Measurements from ENCODE around the gene DLGAP1.
A peak's percentile ranks its signal among the peaks of the same experiment; 100 is the strongest.
"Not testable (repeated sequence)": the region's sequence is repeated elsewhere in the genome, so short reads cannot be mapped to it uniquely, and the experiment has no call there.

The DLGAP1 gene

DNA sequence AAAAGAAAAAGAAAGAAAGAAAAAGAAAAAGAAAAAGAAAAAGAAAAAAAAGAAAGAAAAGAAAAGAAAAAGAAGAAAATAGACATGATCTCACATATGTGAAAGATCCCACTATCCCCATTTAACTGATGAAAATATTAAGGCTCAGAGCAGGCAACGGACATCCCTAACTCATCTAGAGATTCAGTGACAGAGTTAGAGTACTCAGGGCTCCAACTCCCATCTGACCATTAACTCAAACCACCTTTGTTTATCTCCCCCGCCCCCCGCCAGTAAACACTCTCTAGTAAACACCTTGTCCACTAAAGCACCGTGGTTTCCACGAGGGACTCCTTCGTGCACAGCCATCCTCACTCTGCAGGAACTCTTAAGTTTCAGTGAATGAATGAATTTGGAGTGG lies 862.2 kb downstream of the DLGAP1 start:
- TF ChIP-seq, protein P1, sequence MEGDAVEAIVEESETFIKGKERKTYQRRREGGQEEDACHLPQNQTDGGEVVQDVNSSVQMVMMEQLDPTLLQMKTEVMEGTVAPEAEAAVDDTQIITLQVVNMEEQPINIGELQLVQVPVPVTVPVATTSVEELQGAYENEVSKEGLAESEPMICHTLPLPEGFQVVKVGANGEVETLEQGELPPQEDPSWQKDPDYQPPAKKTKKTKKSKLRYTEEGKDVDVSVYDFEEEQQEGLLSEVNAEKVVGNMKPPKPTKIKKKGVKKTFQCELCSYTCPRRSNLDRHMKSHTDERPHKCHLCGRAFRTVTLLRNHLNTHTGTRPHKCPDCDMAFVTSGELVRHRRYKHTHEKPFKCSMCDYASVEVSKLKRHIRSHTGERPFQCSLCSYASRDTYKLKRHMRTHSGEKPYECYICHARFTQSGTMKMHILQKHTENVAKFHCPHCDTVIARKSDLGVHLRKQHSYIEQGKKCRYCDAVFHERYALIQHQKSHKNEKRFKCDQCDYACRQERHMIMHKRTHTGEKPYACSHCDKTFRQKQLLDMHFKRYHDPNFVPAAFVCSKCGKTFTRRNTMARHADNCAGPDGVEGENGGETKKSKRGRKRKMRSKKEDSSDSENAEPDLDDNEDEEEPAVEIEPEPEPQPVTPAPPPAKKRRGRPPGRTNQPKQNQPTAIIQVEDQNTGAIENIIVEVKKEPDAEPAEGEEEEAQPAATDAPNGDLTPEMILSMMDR (IDR thresholded peaks at IDR 0.05; ENCODE audit: borderline replicate concordance, insufficient read depth, low read depth, low read length) = no peak
- no peak overlapping the region for H3K4me3 ChIP-seq (ENCODE audit: low read depth, low read length)

GRCh38 chr18:3590096-3590630 lies 864.9 kb downstream of the DLGAP1 start:
- no peak overlapping the region for H3K4me3 ChIP-seq (ENCODE audit: low read depth, low read length)
- TF ChIP-seq, protein P1 (IDR thresholded peaks at IDR 0.05; ENCODE audit: borderline replicate concordance, insufficient read depth, low read depth, low read length) = no peak

GRCh38 chr18:3585656-3586509 lies 869.2 kb downstream of the DLGAP1 start:
- TF ChIP-seq, protein P1 (IDR thresholded peaks at IDR 0.05; ENCODE audit: borderline replicate concordance, insufficient read depth, low read depth, low read length) = peak; percentile 77
- H3K4me3 ChIP-seq (ENCODE audit: low read depth, low read length) = peak overlapping the region; percentile 18

DNA sequence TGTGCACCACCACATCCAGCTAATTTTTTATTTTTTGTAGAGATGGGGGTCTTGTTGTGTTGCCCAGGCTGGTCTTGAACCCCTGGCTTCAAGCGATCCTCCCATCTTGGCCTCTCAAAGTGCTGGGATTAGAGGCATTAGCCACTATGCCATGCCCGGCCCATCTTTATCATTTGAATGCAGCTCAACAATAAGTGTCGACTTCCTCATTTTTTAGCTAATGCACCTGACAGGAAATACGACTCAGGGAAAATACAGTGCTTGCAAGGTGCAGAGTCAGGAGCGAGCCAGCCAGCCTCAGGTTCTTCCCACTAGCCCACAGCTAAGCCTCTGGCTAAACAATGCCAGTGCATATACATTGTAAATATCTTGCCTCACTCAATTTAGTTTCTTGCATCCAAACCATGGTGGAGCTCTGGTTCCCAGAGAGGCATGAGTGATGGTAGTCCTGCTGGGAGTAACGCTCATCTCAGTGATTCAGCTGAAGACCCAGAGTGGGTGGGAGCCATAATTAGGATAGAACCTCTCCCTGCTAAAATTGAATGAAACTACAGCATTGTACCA lies 870.1 kb downstream of the DLGAP1 start:
- TF ChIP-seq, protein P1 (IDR thresholded peaks at IDR 0.05; ENCODE audit: borderline replicate concordance, insufficient read depth, low read depth, low read length) = no peak
- H3K4me3 ChIP-seq (ENCODE audit: low read depth, low read length) = no peak overlapping the region

- TF ChIP-seq, protein P1 (IDR thresholded peaks at IDR 0.05; ENCODE audit: borderline replicate concordance, insufficient read depth, low read depth, low read length) = no peak
- no peak overlapping the region for H3K4me3 ChIP-seq (ENCODE audit: low read depth, low read length)
Observed at GRCh38 chr18:3584266-3584861, 870.7 kb downstream of the DLGAP1 start.

- TF ChIP-seq, protein P1 (IDR thresholded peaks at IDR 0.05; ENCODE audit: borderline replicate concordance, insufficient read depth, low read depth, low read length) = no peak
- no peak overlapping the region for H3K4me3 ChIP-seq (ENCODE audit: low read depth, low read length)
Observed at GRCh38 chr18:3583873-3584247, 871.2 kb downstream of the DLGAP1 start.

DNA sequence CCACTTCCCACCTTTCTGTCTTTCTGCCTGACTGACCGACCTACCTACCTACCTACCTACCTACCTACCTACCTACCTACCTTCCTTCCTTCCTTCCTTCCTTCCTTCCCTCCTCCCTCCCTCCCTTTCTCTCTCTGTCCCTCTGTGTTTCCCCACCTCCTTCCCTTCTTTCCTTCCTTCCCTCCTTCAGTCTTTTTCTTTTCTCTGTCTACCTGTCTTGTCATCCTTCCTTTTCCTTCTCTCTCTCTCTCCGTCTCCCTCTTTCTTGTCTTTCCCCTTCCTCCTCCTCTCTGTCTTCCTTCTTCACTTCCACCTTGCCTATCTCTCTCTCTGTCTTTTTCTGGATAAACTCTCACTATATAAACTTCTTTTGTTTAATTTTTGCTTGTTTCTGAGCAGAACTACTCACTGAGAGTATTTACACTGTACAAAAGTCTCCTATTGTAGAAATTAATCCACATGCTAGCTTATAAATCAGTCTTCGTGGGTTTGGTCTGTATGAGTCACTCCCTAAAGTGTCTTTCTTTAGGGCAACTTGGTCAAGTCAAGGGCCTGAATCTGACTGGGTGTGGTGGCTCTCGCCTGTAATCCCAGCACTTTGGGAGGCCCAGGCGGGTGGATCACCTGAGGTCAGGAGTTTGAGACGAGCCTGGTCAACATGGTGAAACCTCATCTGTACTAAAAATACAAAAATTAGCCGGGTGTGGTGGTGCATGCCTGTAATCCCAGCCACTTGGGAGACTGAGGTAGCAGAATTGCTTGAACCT lies 871.8 kb downstream of the DLGAP1 start:
- H3K4me3 ChIP-seq (ENCODE audit: low read depth, low read length) = not testable (repeated sequence)

All from GM12875 (cell line).